Lung (tissue), 12 donors: ENCODE data around the gene DHDH. TPM values are rescaled to one million over a fixed set of nuclear protein-coding genes. Genes with fewer than 3 reads are reported as not detected.

Source experiments
- ATAC-seq: fragments of 200-7000 bp; cut with Tn5 transposase; one replicate; pipeline ENCODE4 v1.9.1; 2020; ENCODE audit warnings: moderate number of reproducible peaks; ENCODE audit not compliant: insufficient read depth, low FRiP score
- DNase-seq, 3 donors: peaks; one replicate each; pipeline ENCODE4 v3.0.0-alpha.2; 2013 to 2017
- H3K27ac ChIP-seq, 2 donors: one replicate each; pipeline ENCODE4 v1.5.1; 2013; ENCODE audit warnings: mild to moderate bottlenecking in 2 of 2, moderate library complexity in 2 of 2, control low read depth in 1 of 2, inconsistent platforms in 1 of 2, low read depth in 1 of 2, low read length in 1 of 2
- H3K27me3 ChIP-seq, 3 donors: one replicate each; pipeline ENCODE4 v1.5.1; 2013; ENCODE audit warnings: low read length in 2 of 3; ENCODE audit not compliant: control insufficient read depth in 3 of 3, insufficient read depth in 3 of 3
- H3K36me3 ChIP-seq, 4 donors: one replicate each; pipeline ENCODE4 v1.5.1; 2013; ENCODE audit warnings: low read length in 4 of 4, mild to moderate bottlenecking in 1 of 4, moderate library complexity in 1 of 4; ENCODE audit not compliant: control insufficient read depth in 4 of 4, insufficient read depth in 4 of 4
- H3K4me1 ChIP-seq, 5 donors: one replicate each; pipeline ENCODE4 v1.5.1; 2013; ENCODE audit warnings: low read length in 5 of 5, mild to moderate bottlenecking in 2 of 5, moderate library complexity in 1 of 5; ENCODE audit not compliant: control insufficient read depth in 5 of 5, insufficient read depth in 5 of 5
- H3K4me3 ChIP-seq: one replicate; pipeline ENCODE4 v1.5.1; 2013; ENCODE audit warnings: mild to moderate bottlenecking, control low read depth, moderate library complexity
- H3K9ac ChIP-seq, 2 donors: one replicate each; pipeline ENCODE4 v1.5.1; 2013; ENCODE audit warnings: low read length in 2 of 2, control low read depth in 1 of 2; ENCODE audit not compliant: insufficient read depth in 1 of 2
- H3K9me3 ChIP-seq, 4 donors: one replicate each; pipeline ENCODE4 v1.5.1; 2013; ENCODE audit warnings: low read length in 3 of 4, mild to moderate bottlenecking in 1 of 4, moderate library complexity in 1 of 4; ENCODE audit not compliant: control insufficient read depth in 4 of 4, insufficient read depth in 3 of 4
- CTCF ChIP-seq: IDR thresholded peaks from 2 replicates; pipeline ENCODE4 v1.5.1; 2012; ENCODE audit warnings: mild to moderate bottlenecking; ENCODE audit errors: control extremely low read depth, extremely low read depth
- WGBS, 2 donors: extraction: QIAGEN DNeasy Blood & Tissue Kit; methylation state at CpG; one replicate each; pipeline ENCODE4 v1.1.7; 2013; 5-methylcytosine and 5-hydroxymethylcytosine counted together
- polyA plus RNA-seq, 2 donors: library from polyadenylated mRNA; stranded (reverse); fragments of 200-250 nt; gene quantifications; one replicate each; pipeline ENCODE4 v1.2.1, GENCODE V29; 2013
- total RNA-seq, 2 donors: library from RNA; depleted of rRNA in 1 of 2; stranded (reverse); fragments of >200 nt in 1 of 2; gene quantifications; one replicate each; pipeline ENCODE4 v1.2.1, GENCODE V29; 2014 to 2021
- donor health status: control.
- donor health status: control.
- donor health status: Bipolar disorder and iron deficiency.
- donor health status: healthy.
- donor health status: DM: yes; HTN: yes; CAD: no.

Gene DHDH
- total and polyA plus RNA-seq, 4 donors, result 0.51 to 6.0 (median 1.9) TPM

GRCh38 chr19:48945817-48946216 is 12.3 kb downstream of the DHDH start:
- ATAC-seq (no peak), DNase-seq (no peak)
- no peak overlapping the region for H3K9ac ChIP-seq
- H3K9me3 ChIP-seq, result peaks cover 0 to 6% (median 2%) of the 10 kb centered on the region in 4 donors
- no peaks in the 10 kb centered on the region for H3K36me3 ChIP-seq
- H3K27me3 ChIP-seq, result no peaks in the 10 kb centered on the region
- WGBS, 2 donors, result 87 to 89% methylated on average over 2 of the region's 2 CpGs
- H3K4me3 ChIP-seq, result no peak overlapping the region
- no peak overlapping the region for H3K27ac ChIP-seq
- peaks cover 0 to 2% (median 0%) of the 10 kb centered on the region in 5 donors for H3K4me1 ChIP-seq
- no peak for TF ChIP-seq CTCF

GRCh38 chr19:48946463-48947257 is 13.2 kb downstream of the DHDH start:
- no peak overlapping the region for H3K4me3 ChIP-seq
- 75 to 85% methylated on average over 9 of the region's 9 CpGs for WGBS, 2 donors
- DNase-seq (no peak), ATAC-seq (no peak)
- no peaks in the 10 kb centered on the region for H3K36me3 ChIP-seq
- peaks cover 0 to 2% (median 0%) of the 10 kb centered on the region in 4 donors for H3K9me3 ChIP-seq
- TF ChIP-seq CTCF, result no peak
- H3K27ac ChIP-seq, result no peak overlapping the region
- no peak overlapping the region for H3K9ac ChIP-seq
- peaks cover 0 to 2% (median 0%) of the 10 kb centered on the region in 5 donors for H3K4me1 ChIP-seq
- H3K27me3 ChIP-seq, result no peaks in the 10 kb centered on the region

GRCh38 chr19:48947258-48947542 is 13.7 kb downstream of the DHDH start:
- no peak overlapping the region for H3K9ac ChIP-seq
- ATAC-seq (no peak), DNase-seq (no peak)
- H3K36me3 ChIP-seq, result no peaks in the 10 kb centered on the region
- H3K27ac ChIP-seq, result no peak overlapping the region
- H3K4me3 ChIP-seq, result no peak overlapping the region
- TF ChIP-seq CTCF, result no peak
- 96 to 100% methylated on average over 3 of the region's 3 CpGs for WGBS, 2 donors
- H3K27me3 ChIP-seq, result no peaks in the 10 kb centered on the region
- H3K9me3 ChIP-seq, result peaks cover 0 to 2% (median 0%) of the 10 kb centered on the region in 4 donors
- peaks cover 0 to 2% (median 0%) of the 10 kb centered on the region in 5 donors for H3K4me1 ChIP-seq
